ENCODE results near the gene FBN3.

FBN3 gene

DNA sequence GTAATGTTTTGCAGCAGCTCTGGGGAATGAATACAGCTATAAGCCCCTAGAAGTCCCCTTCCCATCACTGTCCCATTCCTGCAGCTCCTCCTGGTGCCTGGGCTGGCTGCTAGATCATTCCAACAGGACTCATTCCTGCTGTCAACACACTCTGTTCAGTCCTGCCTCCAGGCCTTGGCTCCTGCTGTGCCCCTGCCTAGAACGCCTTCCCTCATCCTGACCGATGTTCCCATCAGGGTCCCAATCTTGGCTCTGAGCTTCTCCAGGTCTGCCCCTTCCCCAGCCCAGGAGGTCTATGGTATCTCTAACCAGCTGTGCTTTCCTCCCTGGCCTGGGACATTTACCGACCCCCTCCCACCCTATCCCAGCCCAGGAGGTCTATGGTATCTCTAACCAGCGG lies 48.1 kb downstream of the FBN3 start:
- TF ChIP-seq, protein P1, sequence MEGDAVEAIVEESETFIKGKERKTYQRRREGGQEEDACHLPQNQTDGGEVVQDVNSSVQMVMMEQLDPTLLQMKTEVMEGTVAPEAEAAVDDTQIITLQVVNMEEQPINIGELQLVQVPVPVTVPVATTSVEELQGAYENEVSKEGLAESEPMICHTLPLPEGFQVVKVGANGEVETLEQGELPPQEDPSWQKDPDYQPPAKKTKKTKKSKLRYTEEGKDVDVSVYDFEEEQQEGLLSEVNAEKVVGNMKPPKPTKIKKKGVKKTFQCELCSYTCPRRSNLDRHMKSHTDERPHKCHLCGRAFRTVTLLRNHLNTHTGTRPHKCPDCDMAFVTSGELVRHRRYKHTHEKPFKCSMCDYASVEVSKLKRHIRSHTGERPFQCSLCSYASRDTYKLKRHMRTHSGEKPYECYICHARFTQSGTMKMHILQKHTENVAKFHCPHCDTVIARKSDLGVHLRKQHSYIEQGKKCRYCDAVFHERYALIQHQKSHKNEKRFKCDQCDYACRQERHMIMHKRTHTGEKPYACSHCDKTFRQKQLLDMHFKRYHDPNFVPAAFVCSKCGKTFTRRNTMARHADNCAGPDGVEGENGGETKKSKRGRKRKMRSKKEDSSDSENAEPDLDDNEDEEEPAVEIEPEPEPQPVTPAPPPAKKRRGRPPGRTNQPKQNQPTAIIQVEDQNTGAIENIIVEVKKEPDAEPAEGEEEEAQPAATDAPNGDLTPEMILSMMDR (IDR thresholded peaks at IDR 0.05; ENCODE audit: extremely low read depth, insufficient read depth, missing control alignments) = no peak
- DNase-seq (ENCODE audit: low spot score) = no peak

DNA sequence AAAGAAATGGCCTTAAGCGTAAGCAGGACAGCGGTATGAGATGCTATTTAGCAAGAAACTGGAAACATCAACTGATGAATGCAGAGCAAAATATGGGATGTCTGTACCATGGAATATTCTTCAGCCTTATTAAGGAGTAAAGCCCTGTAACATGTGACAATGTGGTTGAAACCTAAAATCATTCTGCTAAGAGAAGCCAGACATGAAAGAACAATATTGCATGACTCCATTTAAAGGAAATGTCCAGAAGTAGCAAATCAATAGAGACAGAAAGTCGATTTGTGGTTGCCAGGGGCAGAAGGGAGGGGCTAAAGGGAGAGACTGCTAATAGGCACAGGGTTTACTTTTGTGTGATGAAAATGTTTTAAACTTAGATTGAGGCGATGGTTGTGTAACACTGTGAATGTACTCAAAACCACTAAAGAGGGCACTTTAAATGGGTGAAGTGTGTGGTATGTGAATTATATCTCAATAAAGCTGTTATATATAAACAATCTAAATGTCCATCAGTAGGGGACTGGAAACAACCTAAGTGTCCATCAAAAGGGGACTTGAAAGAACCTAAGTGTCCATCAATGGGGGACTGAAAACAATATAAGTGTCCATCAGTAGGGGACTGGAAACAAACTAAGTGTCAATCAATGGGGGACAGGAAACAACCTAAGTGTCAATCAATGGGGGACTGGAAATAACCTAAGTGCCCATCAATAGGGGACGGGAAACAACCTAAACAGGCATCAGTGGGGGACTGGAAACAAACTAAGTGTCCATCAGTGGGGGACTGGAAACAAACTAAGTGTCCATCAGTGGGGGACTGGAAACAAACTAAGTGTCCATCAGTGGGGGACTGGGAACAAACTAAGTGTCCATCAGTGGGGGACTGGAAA lies 51.5 kb downstream of the FBN3 start:
- in situ Hi-C loops (cut with MboI; ENCODE audit: low pct_unique_long_range_greater_than_20kb, low sequenced_read_pairs, unreplicated experiment) = no loop called here
- DNase-seq (ENCODE audit: low spot score) = no peak

More for the DNA sequence above, 48.1 kb downstream of the FBN3 start:
- in situ Hi-C loops (cut with MboI; ENCODE audit: low pct_unique_long_range_greater_than_20kb, low sequenced_read_pairs, unreplicated experiment) = no loop called here

DNA sequence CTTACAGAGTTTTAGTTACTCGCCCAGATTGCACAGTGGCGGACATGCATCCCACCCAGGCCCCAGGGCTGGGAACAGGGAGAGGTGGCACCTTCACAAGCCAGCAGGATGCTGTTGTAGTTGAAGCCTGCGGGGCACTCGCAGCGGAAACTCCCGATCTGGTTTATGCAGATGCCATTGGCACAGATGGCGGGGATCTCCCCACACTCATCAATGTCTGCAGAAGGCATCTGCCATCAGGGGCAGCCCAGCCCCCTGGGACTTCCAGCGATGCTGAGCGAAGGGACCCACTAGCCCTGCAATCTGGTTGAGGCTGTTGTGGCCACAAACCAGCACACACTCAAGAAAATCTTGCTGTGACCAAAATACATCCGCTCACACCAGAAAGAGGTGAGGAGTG lies 52.2 kb downstream of the FBN3 start:
- in situ Hi-C loops (cut with MboI; ENCODE audit: low pct_unique_long_range_greater_than_20kb, low sequenced_read_pairs, unreplicated experiment) = no loop called here
- TF ChIP-seq, protein P1 (IDR thresholded peaks at IDR 0.05; ENCODE audit: extremely low read depth, insufficient read depth, missing control alignments) = no peak
- DNase-seq (ENCODE audit: low spot score) = no peak

More for the DNA sequence above, 51.5 kb downstream of the FBN3 start:
- TF ChIP-seq, protein P1 (IDR thresholded peaks at IDR 0.05; ENCODE audit: extremely low read depth, insufficient read depth, missing control alignments) = no peak

DNA sequence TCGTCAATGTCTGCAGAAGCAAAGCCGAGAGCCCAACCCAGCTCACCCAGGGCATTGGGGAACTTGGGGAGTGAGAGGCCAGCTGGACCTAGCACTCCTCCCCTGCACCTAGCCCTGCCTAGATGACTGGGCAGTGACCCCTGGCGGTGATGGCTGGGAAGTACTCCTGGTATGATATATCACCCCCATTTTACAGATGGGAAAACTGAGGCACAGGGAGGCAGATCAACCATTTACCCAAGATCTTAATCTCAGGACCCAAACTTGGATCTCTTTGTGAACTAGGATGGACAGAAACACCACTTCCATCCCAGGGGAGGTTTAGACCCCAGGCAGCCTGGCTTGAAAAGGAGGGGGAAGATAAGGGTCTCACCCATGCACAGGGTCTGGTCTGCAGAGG lies 53.3 kb downstream of the FBN3 start:
- TF ChIP-seq, protein P1 (IDR thresholded peaks at IDR 0.05; ENCODE audit: extremely low read depth, insufficient read depth, missing control alignments) = peak; percentile 7
- DNase-seq (ENCODE audit: low spot score) = no peak
- in situ Hi-C loops (cut with MboI; ENCODE audit: low pct_unique_long_range_greater_than_20kb, low sequenced_read_pairs, unreplicated experiment) = no loop called here

DNA sequence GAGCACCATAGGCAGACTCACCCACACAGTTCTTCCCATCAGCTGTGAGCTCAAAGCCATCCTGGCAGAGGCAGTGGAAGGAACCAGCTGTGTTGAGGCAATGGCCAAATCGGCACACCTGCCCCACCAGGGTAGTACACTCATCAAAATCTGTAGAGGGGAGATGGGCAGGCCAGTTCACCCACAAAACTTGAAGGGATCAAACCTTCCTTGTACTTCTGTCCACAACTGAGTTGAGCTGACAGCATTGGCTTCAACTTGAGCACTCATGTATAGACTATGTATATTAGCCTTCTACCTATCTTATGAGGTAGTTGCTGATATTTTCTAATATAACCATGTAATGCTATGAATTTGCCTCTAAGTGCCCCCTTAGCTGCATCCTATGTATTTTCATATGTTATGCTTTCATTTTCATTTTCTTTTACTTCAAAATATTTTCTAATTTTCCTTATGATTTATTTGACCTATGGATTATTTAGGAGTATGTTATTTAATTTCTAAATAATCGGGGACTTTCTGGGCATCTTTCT lies 54.0 kb downstream of the FBN3 start:
- in situ Hi-C loops (cut with MboI; ENCODE audit: low pct_unique_long_range_greater_than_20kb, low sequenced_read_pairs, unreplicated experiment) = no loop called here
- no peak for DNase-seq (ENCODE audit: low spot score)
- TF ChIP-seq, protein P1 (IDR thresholded peaks at IDR 0.05; ENCODE audit: extremely low read depth, insufficient read depth, missing control alignments) = no peak

DNA sequence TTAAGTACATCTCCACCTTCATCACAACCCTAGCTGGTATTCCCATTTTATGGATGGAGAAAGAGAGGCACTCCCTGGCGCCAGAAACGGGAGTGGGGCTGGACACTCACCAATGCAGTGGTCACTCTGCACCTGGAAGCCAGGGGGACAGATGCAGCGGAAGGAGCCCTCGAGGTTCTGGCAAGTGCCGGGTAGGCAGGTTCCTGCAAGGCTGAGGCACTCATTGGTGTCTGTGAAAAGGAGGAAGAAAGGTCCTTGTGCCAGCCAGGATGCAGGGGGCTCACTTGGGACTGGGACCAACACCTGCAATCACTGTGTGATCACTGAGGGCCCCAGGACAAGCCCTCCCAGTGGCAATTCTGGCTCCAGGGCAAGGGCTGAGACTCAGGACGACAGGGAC lies 55.1 kb downstream of the FBN3 start:
- in situ Hi-C loops (cut with MboI; ENCODE audit: low pct_unique_long_range_greater_than_20kb, low sequenced_read_pairs, unreplicated experiment) = no loop called here
- TF ChIP-seq, protein P1 (IDR thresholded peaks at IDR 0.05; ENCODE audit: extremely low read depth, insufficient read depth, missing control alignments) = no peak
- DNase-seq (ENCODE audit: low spot score) = no peak
